Epithelial cell of esophagus (primary cell): ENCODE measurements around the gene PILRA.
"Not testable (repeated sequence)": the region's sequence is repeated elsewhere in the genome, so short reads cannot be mapped to it uniquely, and the experiment has no call there.

Source experiments
- DNase-seq: peaks from one replicate; pipeline ENCODE4 v3.0.0; 2010; ENCODE audit warnings: low read depth
- H3K4me3 ChIP-seq: 2 replicates; pipeline ENCODE4 v1.5.1; 2011; ENCODE audit warnings: mild to moderate bottlenecking, low read length, control low read depth
- TF ChIP-seq, protein P1 (sequence below): IDR thresholded peaks from 2 replicates; pipeline ENCODE4 v1.5.1; 2011; ENCODE audit warnings: low read depth, mild to moderate bottlenecking, low read length, control low read depth, inconsistent platforms; ENCODE audit not compliant: insufficient read depth; ENCODE audit errors: missing control alignments

The PILRA gene

DNA sequence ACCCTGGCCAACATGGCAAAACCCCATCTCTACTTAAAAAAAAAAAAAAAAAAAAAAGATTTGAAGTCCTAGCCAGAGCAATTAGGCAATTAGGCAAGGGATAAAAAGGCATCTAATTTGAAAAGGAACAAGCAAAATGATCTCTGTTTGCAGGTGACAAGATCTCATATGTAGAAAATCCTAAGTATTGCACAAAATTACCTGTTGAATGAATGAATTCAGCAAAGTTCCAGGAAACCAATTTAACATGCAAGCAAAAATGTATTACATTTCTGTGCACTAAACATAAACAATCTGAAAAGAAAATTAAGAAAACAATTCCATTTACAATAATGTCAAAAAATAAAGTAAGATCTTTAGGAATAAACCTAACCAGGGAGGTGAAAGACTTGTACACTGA lies 10.2 kb upstream of the PILRA start:
- no peak for DNase-seq
- H3K4me3 ChIP-seq: no peak overlapping the region
- TF ChIP-seq, protein P1, sequence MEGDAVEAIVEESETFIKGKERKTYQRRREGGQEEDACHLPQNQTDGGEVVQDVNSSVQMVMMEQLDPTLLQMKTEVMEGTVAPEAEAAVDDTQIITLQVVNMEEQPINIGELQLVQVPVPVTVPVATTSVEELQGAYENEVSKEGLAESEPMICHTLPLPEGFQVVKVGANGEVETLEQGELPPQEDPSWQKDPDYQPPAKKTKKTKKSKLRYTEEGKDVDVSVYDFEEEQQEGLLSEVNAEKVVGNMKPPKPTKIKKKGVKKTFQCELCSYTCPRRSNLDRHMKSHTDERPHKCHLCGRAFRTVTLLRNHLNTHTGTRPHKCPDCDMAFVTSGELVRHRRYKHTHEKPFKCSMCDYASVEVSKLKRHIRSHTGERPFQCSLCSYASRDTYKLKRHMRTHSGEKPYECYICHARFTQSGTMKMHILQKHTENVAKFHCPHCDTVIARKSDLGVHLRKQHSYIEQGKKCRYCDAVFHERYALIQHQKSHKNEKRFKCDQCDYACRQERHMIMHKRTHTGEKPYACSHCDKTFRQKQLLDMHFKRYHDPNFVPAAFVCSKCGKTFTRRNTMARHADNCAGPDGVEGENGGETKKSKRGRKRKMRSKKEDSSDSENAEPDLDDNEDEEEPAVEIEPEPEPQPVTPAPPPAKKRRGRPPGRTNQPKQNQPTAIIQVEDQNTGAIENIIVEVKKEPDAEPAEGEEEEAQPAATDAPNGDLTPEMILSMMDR: no peak

DNA sequence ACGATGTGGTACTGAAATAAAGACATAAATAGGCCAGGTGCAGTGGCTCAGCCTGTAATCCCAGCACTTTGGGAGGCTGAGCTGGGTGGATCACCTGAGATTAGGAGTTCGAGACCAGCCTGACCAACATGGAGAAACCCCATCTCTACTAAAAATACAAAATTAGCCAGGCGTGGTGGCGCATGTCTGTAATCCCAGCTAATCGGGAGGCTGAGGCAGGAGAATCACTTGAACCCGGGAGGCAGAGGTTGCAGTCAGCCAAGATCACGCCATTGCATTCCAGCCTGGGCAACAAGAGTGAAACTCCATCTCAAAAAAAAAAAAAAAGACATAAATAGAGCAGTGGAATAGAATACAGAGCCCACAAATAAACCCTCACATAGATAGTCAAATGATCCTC lies 9.5 kb upstream of the PILRA start:
- H3K4me3 ChIP-seq, DNase-seq: not testable (repeated sequence)

DNA sequence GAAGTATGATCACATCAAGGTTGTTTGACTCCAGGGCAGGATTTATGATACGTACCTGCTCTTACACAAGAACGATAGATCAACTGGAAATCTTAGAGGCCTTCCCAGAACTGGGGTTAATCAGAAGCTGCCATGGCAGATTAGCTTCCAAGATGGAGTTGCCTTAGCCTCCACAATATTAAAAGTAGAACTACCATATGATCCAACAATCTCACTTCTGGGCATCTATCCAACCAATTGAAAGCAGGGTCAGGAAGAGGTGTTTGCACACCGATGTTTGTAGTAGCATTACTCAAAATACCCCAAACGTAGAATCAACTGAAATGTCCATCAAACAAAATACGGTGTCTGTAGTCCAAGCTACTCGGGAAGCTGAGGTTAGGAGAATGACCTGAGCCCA lies 8.8 kb upstream of the PILRA start:
- H3K4me3 ChIP-seq: no peak overlapping the region
- DNase-seq: no peak
- TF ChIP-seq, protein P1: no peak

DNA sequence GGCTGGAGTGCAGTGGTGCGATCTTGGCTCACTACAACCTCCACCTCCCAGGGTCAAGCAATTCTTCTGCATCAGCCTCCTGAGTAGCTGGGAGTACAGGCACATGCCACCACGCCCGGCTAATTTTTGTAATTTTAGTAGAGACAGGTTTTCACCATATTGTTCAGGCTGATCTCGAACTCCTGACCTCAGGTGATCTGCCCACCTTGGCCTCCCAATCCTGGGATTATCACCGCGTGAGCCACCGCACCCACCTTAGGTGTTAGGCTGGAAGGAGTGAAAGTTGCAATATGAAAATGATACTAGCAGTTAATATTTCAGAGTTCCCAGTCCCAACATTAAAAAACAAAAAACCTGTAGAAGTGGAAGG lies 7.3 kb upstream of the PILRA start:
- not testable (repeated sequence) for DNase-seq, H3K4me3 ChIP-seq

DNA sequence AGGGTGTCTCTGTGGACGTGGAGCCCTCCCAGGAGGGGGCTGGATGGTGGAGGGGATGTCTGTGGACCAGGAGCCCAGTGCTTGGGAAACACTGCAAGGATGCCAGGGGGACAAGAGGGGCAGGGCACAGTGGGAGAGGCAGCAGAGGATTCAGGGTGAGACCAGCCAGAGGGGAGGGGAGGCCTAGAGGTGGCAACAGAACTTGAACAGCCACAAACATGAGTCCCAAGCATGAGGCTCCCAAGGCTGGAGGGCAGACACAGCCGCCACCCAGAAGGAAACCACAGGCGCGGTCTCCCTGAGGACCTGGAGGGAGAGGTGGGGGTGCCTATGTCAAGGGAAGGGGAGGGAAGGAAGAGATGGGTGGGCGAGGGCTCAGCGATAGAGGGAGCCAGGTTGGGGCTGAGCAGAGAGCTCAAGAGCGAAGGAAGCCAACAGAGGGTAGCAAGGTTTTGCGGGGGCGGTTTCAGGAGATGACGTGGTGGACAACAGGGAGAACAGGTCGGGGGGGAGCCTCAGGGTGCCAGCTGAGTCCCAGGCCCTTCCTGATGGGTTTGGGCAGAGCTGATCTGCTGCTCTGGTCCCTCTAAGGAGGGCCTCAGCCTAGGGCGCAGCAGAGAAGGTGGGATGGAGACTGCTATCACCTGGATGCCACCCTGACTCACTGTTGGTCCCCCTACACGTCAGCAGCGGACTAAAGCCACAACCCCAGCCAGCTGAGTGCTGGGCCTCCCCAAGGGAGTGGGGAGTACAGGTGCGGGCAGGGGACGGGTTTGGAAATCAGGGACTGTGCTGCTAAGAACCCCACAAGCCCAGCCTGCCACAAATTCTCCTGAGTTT lies 6.7 kb upstream of the PILRA start:
- TF ChIP-seq, protein P1: no peak
- DNase-seq: peak; percentile 45
- H3K4me3 ChIP-seq: no peak overlapping the region

DNA sequence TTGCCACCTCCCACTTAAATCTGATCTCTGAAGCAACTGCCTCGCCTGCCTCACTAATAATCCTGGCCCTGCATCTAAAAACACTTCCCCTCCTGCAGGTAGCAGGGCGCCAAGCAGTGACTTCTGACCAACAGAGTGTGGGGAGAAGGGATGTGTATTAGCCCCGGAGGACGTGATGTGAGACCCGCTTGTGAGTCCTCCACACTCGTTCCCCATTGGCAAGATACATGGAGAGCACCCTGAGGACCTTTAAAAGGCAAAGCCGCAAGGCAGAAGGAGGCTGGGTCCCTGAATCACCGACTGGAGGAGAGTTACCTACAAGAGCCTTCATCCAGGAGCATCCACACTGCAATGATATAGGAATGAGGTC lies 6.1 kb upstream of the PILRA start:
- TF ChIP-seq, protein P1: no peak
- H3K4me3 ChIP-seq: no peak overlapping the region
- DNase-seq: no peak

DNA sequence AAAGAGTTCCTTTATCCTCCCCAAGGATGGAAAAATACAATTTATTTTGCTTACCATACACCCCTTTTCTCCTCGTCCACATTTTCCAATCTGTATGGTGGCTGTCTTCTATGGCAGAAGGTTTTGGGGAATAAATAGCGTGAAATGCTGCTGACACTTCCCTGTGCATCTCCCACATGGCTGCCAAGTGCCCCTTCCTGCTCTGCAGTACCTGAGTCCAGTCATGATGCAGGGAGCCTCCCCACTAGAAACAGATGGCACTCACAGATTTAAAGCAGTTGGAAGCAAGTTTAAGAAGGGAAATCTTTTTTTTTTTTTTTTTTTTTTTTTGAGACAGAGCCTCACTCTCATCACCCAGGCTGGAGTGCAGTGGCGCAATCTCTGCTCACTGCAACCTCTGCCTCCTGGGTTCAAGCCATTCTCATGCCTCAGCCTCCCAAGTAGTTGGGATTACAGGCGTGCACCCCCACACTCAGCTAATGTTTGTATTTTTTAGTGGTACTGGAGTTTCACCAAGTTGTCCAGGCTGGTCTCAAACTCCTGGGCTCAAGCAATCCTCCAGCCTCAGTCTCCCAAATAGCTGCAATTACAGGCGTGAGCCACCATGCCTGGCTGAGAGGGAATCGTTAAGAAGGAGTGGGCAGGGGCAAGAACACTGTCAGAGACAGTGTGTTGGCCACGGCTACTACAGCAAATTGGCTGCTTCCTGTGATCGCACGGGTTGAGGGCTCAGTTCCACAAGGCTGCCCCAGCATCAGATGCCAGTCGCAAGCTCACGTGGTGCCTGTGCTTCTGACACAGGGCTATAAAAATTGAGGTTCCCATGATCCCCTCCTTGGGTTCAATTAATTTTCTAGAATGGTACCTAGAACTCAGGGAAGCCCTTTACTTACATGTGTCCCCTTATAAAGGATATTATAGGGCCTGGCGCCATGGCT lies 5.3 kb upstream of the PILRA start:
- TF ChIP-seq, protein P1: no peak
- DNase-seq: no peak

More for the DNA sequence above, 5.3 kb upstream of the PILRA start:
- H3K4me3 ChIP-seq: no peak overlapping the region
